ENCODE results near the gene FLACC1.
"Not testable (repeated sequence)": the region's sequence is repeated elsewhere in the genome, so short reads cannot be mapped to it uniquely, and the experiment has no call there.

FLACC1 gene

GRCh38 chr2:201308914-201309313 lies 48.2 kb downstream of the FLACC1 start:
- H3K4me3 ChIP-seq (ENCODE audit: low read length) = no peak overlapping the region
- no peak for TF ChIP-seq CTCF (IDR thresholded peaks at IDR 0.05; ENCODE audit: insufficient read depth, low read depth, low read length, missing control alignments)
- DNase-seq (ENCODE audit: low read depth) = no peak

GRCh38 chr2:201307876-201308275 lies 49.3 kb downstream of the FLACC1 start:
- TF ChIP-seq CTCF (IDR thresholded peaks at IDR 0.05; ENCODE audit: insufficient read depth, low read depth, low read length, missing control alignments) = no peak
- no peak for DNase-seq (ENCODE audit: low read depth)
- no peak overlapping the region for H3K4me3 ChIP-seq (ENCODE audit: low read length)

- DNase-seq (ENCODE audit: low read depth); H3K4me3 ChIP-seq (ENCODE audit: low read length): not testable (repeated sequence)
Observed at GRCh38 chr2:201299929-201300328, 57.2 kb downstream of the FLACC1 start.

- peak; percentile 57 for DNase-seq (ENCODE audit: low read depth)
- no peak overlapping the region for H3K4me3 ChIP-seq (ENCODE audit: low read length)
- TF ChIP-seq CTCF (IDR thresholded peaks at IDR 0.05; ENCODE audit: insufficient read depth, low read depth, low read length, missing control alignments) = no peak
Observed at GRCh38 chr2:201298462-201299052, 58.6 kb downstream of the FLACC1 start.

- H3K4me3 ChIP-seq (ENCODE audit: low read length); DNase-seq (ENCODE audit: low read depth): not testable (repeated sequence)
Observed at GRCh38 chr2:201290457-201291148, 66.5 kb downstream of the FLACC1 start.

- H3K4me3 ChIP-seq (ENCODE audit: low read length) = no peak overlapping the region
- no peak for TF ChIP-seq CTCF (IDR thresholded peaks at IDR 0.05; ENCODE audit: insufficient read depth, low read depth, low read length, missing control alignments)
- DNase-seq (ENCODE audit: low read depth) = no peak
Observed at GRCh38 chr2:201285499-201285898, 71.6 kb downstream of the FLACC1 start.

- no peak overlapping the region for H3K4me3 ChIP-seq (ENCODE audit: low read length)
- no peak for DNase-seq (ENCODE audit: low read depth)
- no peak for TF ChIP-seq CTCF (IDR thresholded peaks at IDR 0.05; ENCODE audit: insufficient read depth, low read depth, low read length, missing control alignments)
Observed at GRCh38 chr2:201280191-201281040, 76.7 kb downstream of the FLACC1 start.
